HL-60 (cell line): ENCODE results near the gene CYP21A2.

Source experiments
- DNase-seq, 2 experiments: peaks; one replicate each; pipeline ENCODE4 v3.0.0-alpha.2; 2010 to 2020; ENCODE audit warnings: low read depth in 1 of 2, low spot score in 1 of 2
- H3K27ac ChIP-seq: fragments of 250-450 bp; sonication (Bioruptor Pico); replicated peaks from 2 replicates; pipeline ENCODE4 v1.5.1; 2020; ENCODE audit warnings: mild to moderate bottlenecking, moderate library complexity
- H3K27me3 ChIP-seq: fragments of 250-450 bp; sonication (Bioruptor Pico); 2 replicates; pipeline ENCODE4 v1.5.1; 2021; ENCODE audit warnings: mild to moderate bottlenecking, moderate library complexity; ENCODE audit not compliant: insufficient read depth, poor library complexity, severe bottlenecking
- H3K4me3 ChIP-seq: replicated peaks from 2 replicates; pipeline ENCODE4 v1.5.1; 2011; ENCODE audit warnings: mild to moderate bottlenecking, control low read depth, low read length; ENCODE audit not compliant: insufficient read depth
- CTCF ChIP-seq: IDR thresholded peaks from one replicate; pipeline ENCODE4 v1.5.1; 2011; ENCODE audit warnings: low read length, control low read depth, inconsistent platforms; ENCODE audit not compliant: insufficient read depth
- GABPA ChIP-seq: IDR thresholded peaks from 2 replicates; pipeline ENCODE4 v1.6.1; 2012; ENCODE audit warnings: low read depth
- POLR2AphosphoS5 ChIP-seq: IDR thresholded peaks from 2 replicates; pipeline ENCODE4 v1.6.1; 2012; ENCODE audit warnings: low read depth
- REST ChIP-seq: IDR thresholded peaks from 2 replicates; pipeline ENCODE4 v1.6.1; 2012; ENCODE audit warnings: low read depth; ENCODE audit not compliant: insufficient replicate concordance
- SPI1 ChIP-seq: IDR thresholded peaks from 2 replicates; pipeline ENCODE4 v1.6.1; 2012; ENCODE audit warnings: low read depth, mild to moderate bottlenecking, borderline replicate concordance

The CYP21A2 gene

GRCh38 chr6:32089082-32089828, 51.0 kb downstream of the CYP21A2 start:
- DNase-seq, result no peak
- H3K27me3 ChIP-seq, result peaks cover 32% of the 10 kb centered on the region
- TF ChIP-seq REST, result no peak
- no peak for TF ChIP-seq SPI1
- no peak for TF ChIP-seq GABPA
- TF ChIP-seq CTCF, result no peak
- no peak for TF ChIP-seq POLR2AphosphoS5
- H3K27ac ChIP-seq, result no peak overlapping the region
- no peak overlapping the region for H3K4me3 ChIP-seq
